Ectodermal cell (in vitro differentiated cells): ENCODE data around the gene SCD.

Experiments
- H3K27ac ChIP-seq: 2 replicates; pipeline ENCODE4 v1.7.0; 2013; ENCODE audit warnings: mild to moderate bottlenecking, low read depth, low read length; ENCODE audit not compliant: insufficient read depth, poor library complexity, severe bottlenecking
- H3K27me3 ChIP-seq: 2 replicates; pipeline ENCODE4 v1.7.0; 2013; ENCODE audit warnings: mild to moderate bottlenecking, low read length; ENCODE audit not compliant: insufficient read depth, control insufficient read depth, poor library complexity, severe bottlenecking
- H3K36me3 ChIP-seq: one replicate; pipeline ENCODE4 v1.7.0; 2013; ENCODE audit warnings: low read length; ENCODE audit not compliant: control insufficient read depth, insufficient read depth
- H3K4me1 ChIP-seq: one replicate; pipeline ENCODE4 v1.7.0; 2013; ENCODE audit warnings: low read length; ENCODE audit not compliant: control insufficient read depth, insufficient read depth
- H3K4me3 ChIP-seq: 2 replicates; pipeline ENCODE4 v1.7.0; 2013; ENCODE audit warnings: low read depth, low read length, control low read depth; ENCODE audit not compliant: insufficient read depth
- H3K9me3 ChIP-seq: 2 replicates; pipeline ENCODE4 v1.7.0; 2013; ENCODE audit warnings: mild to moderate bottlenecking, low read length, moderate library complexity; ENCODE audit not compliant: control insufficient read depth
- WGBS, 2 experiments: methylation state at CpG; one replicate each; pipeline ENCODE4 v1.1.7; 2013; ENCODE audit warnings: missing lambda C conversion rate in 2 of 2; 5-methylcytosine and 5-hydroxymethylcytosine counted together

The SCD gene

DNA sequence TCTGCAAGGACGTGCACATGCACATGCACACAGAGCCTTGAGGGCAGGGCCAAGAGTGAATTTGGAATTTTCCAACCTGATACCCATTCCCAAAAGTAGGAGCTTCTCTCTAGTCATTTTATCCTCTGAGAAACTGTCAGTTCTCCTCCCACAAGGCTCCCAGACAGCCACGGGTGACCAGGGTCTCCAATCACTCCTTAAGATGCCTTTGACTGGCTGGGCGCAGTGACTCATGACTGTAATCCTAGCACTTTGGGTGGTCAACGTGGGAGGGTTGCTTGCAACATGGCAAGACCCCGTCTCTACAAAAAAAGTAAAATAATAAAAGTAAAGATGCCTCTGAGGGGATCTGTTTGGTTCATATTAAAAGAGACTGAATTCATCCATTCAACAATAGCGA lies 13.2 kb downstream of the SCD start:
- Histone ChIP-seq H3K27ac (no peak overlapping the region), H3K4me3 (no peak overlapping the region), H3K36me3 (peaks cover 50% of the 10 kb centered on the region), H3K27me3 (no peaks in the 10 kb centered on the region), H3K9me3 (no peaks in the 10 kb centered on the region), H3K4me1 (no peaks in the 10 kb centered on the region)
- 90 to 93% methylated on average over 4 to 5 of the region's 6 CpGs for whole genome bisulfite sequencing, 2 experiments

DNA sequence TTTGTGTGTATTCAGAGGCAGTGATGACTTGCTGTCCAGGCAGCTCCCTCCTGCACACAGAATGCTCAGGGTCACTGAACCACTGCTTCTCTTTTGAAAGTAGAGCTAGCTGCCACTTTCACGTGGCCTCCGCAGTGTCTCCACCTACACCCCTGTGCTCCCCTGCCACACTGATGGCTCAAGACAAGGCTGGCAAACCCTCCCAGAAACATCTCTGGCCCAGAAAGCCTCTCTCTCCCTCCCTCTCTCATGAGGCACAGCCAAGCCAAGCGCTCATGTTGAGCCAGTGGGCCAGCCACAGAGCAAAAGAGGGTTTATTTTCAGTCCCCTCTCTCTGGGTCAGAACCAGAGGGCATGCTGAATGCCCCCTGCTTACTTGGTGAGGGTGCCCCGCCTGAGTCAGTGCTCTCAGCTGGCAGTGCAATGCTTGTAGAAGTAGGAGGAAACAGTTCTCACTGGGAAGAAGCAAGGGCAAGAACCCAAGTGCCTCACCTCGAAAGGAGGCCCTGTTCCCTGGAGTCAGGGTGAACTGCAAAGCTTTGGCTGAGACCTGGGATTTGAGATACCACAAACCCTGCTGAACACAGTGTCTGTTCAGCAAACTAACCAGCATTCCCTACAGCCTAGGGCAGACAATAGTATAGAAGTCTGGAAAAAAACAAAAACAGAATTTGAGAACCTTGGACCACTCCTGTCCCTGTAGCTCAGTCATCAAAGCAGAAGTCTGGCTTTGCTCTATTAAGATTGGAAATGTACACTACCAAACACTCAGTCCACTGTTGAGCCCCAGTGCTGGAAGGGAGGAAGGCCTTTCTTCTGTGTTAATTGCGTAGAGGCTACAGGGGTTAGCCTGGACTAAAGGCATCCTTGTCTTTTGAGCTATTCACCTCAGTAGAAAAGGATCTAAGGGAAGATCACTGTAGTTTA lies 15.8 kb downstream of the SCD start:
- Histone ChIP-seq H3K27ac (no peak overlapping the region), H3K9me3 (no peaks in the 10 kb centered on the region), H3K36me3 (peaks cover 32% of the 10 kb centered on the region), H3K4me3 (no peak overlapping the region), H3K27me3 (no peaks in the 10 kb centered on the region), H3K4me1 (no peaks in the 10 kb centered on the region)
- WGBS, 2 experiments: 91 to 93% methylated on average over 6 of the region's 6 CpGs

- H3K27ac ChIP-seq: no peak overlapping the region
- H3K4me3 ChIP-seq: no peak overlapping the region
- H3K36me3 ChIP-seq: peaks cover 28% of the 10 kb centered on the region
- WGBS, 2 experiments: 93 to 99% methylated on average over 3 of the region's 3 CpGs
- H3K9me3 ChIP-seq: no peaks in the 10 kb centered on the region
- no peaks in the 10 kb centered on the region for H3K27me3 ChIP-seq
- no peaks in the 10 kb centered on the region for H3K4me1 ChIP-seq
Observed at GRCh38 chr10:100364175-100364574, 17.1 kb downstream of the SCD start.

DNA sequence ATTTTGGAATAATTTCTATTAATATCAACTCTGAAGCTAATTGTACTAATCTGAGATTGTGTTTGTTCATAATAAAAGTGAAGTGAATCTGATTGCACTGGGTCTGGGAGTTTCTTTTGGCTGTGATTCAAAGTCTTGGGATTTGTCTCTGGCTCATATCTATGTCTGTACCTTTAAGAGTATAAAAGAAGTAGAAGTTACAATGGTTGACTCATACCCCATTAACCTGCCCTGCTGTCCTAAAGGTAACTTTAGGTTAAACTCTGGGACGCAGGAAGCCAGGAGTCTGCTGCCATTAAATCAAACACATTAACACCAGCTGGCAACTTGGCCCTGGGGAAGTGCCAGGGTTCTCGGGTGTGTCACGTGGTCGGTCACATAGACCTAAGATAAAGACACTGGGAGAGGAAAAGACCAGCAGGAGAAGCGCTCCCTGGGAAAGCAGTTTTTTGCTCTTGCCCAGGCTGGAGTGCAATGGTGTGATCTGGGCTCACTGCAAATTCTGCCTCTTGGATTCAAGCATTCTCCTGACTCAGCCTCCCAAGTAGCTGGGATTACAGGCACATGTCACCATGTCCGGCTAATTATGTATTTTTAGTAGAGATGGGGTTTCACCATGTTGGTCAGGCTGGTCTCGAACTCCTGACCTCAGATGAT lies 17.8 kb downstream of the SCD start:
- no peaks in the 10 kb centered on the region for H3K4me1 ChIP-seq
- H3K27me3 ChIP-seq: no peaks in the 10 kb centered on the region
- H3K4me3 ChIP-seq: no peak overlapping the region
- peaks cover 26% of the 10 kb centered on the region for H3K36me3 ChIP-seq
- H3K27ac ChIP-seq: no peak overlapping the region
- WGBS, 2 experiments: 73 to 74% methylated on average over 7 of the region's 7 CpGs
- no peaks in the 10 kb centered on the region for H3K9me3 ChIP-seq

GRCh38 chr10:100368721-100369120 lies 21.7 kb downstream of the SCD start:
- Histone ChIP-seq H3K4me3 (no peak overlapping the region), H3K27me3 (no peaks in the 10 kb centered on the region), H3K36me3 (no peaks in the 10 kb centered on the region), H3K9me3 (no peaks in the 10 kb centered on the region), H3K4me1 (peaks cover 26% of the 10 kb centered on the region), H3K27ac (no peak overlapping the region)

DNA sequence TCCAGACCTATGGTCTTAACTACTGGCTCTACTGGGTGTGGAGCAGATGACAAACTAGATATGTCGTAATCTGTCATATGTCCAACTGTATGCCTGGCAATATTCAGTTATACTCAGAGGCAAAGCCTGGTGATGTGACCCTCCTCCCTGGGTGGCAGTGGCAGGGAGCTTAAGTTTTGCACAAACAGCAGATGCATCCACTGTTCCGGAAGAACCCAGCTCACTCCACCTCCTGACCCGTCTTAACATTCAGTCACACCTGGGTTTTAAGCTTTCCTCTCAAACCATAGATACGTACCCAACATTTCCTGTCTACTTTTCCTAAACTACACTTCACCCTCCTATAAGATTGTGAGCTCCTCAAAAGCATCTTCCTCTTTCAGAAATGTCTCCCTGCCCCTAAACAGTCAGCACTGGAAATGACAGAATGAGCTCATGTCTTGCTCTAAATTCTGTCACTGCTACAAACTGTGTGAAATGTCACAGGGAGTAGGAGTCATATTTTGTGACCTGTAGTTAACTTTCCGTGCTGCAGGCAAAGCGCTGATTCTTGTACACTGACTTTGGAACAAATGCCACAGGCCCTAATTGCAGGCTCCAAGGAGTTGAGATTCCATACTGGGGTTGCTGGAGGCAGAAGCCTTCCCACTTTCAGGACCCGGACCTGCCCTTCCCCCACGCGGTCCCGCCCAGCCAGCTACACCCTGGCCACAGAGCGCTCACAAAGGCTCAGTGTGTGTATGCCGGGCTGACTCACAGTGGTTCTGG lies 23.9 kb downstream of the SCD start:
- H3K36me3 ChIP-seq: no peaks in the 10 kb centered on the region
- no peak overlapping the region for H3K4me3 ChIP-seq
- 35 to 38% methylated on average over 12 of the region's 12 CpGs for WGBS, 2 experiments
- no peaks in the 10 kb centered on the region for H3K9me3 ChIP-seq
- H3K27ac ChIP-seq: peak overlapping the region; percentile 54
- H3K27me3 ChIP-seq: no peaks in the 10 kb centered on the region
- peaks cover 35% of the 10 kb centered on the region for H3K4me1 ChIP-seq

DNA sequence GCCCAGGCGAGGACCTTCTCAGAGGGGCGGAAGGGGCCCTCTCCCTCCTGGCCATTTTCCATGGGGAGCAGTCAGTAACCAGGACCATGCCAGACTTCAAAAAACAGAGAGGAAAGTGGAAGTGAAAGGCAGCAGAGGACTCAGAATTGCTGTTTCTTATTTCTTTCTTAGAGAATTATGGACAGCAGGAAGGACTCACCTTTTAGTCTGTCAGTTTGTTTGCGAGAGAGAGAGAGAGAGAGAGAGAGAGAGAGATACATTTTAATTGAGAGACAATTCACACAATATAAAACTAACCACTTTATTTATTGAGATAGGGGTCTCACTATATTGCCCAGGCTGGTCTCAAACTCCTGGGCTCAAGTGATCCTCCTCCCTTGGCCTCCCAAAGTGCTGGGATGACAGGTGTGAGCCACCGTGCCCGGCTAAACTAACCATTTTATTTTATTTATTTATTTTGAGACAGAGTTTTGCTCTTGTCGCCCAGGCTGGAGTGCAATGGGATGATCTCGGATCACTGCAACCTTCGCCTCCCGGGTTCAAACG lies 24.5 kb downstream of the SCD start:
- Histone ChIP-seq H3K4me1 (peaks cover 35% of the 10 kb centered on the region), H3K27ac (peak overlapping the region; percentile 54), H3K4me3 (no peak overlapping the region), H3K27me3 (no peaks in the 10 kb centered on the region), H3K36me3 (no peaks in the 10 kb centered on the region), H3K9me3 (no peaks in the 10 kb centered on the region)
- WGBS, 2 experiments: 75 to 81% methylated on average over 9 to 10 of the region's 10 CpGs

DNA sequence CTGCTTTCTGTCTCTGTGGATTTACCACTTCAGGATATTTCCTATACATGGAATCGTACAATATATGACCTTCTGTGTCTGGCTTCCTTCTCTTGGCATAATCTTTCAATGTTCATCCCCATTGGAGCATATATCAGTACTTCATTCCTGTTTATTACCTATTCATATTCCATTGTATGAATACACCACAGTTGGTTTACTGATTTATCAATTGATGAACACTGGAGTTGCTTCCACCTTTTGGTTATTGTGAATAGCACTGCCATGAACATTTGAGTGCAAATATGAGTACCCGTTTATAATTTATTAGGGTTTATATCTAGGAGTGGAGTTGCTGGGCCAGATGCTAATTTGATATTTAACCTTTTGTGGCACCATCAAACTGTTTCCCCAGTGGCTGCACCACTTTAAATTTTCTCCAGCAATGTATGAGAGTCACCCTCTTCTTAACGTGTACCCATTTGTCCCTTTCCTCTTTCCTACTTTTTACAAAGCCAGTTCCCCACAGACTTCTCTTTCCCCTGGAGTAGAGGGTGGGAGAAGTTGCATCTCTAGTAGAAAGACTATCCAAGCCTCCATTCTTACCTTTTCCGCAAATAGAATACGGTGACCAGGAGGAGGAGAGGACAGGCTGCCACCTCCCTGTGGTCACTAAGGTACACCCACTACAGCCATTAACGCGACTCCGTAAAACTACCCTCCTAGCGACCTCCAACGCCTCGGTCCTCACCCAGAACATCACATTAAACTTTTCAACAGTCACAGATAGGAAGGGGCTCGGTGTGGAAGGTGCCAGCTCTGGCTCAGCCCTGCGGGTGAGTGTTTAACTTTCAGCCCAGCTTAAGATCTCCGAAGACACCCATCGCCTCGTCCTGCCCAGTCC lies 25.6 kb downstream of the SCD start:
- Histone ChIP-seq H3K4me3 (peak overlapping the region; percentile 37), H3K4me1 (peaks cover 35% of the 10 kb centered on the region), H3K27me3 (no peaks in the 10 kb centered on the region), H3K27ac (peak overlapping the region; percentile 75), H3K9me3 (no peaks in the 10 kb centered on the region), H3K36me3 (no peaks in the 10 kb centered on the region)
- 13 to 15% methylated on average over 16 of the region's 16 CpGs for WGBS, 2 experiments

DNA sequence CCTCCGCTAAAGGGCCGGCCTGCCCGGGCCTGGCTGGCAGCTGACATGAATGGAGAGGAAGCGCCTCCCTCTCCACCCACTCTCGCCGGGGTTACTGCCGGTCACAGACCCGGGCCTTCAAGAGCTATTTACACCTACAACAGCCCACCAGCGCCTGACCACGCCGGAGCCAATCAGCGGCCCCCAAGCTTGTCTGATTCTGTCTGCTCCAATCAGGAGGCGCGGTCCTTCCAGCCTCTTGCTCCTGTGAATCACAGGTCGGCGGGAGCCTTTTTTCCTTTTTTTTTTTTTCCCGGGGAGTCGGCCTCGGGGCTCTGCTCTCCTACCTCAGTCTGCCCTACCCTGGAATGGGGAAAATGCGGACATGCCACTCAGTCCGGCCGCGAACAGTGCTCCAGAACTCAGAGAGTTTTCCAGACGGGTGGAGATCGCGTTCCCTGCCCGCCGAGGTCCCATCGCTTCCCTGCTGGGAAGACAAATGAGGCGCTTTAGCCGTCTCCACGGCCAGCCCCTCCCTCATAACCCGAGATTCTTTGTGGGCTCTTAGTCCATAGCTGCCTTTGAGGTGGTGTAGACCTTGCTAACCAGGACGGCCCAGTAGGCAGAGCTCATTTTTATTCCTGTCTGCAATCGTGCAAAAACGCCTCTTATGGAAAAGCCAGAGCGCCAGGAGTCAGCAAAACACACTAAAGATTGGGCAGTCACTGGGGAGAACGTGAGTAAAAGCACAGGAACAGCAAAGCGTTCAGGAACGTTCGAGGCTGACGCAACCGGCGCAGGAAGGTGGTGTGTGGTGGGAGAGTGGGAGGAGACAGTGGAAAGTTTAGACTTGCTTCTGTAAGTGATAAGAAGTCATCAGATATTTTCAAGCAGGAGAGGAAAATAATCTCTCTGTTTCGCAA lies 26.5 kb downstream of the SCD start:
- H3K9me3 ChIP-seq: no peaks in the 10 kb centered on the region
- no peaks in the 10 kb centered on the region for H3K36me3 ChIP-seq
- peak overlapping the region; percentile 47 for H3K4me3 ChIP-seq
- peaks cover 35% of the 10 kb centered on the region for H3K4me1 ChIP-seq
- H3K27ac ChIP-seq: peak overlapping the region; percentile 96
- WGBS, 2 experiments: 0% methylated on average over 45 of the region's 45 CpGs
- H3K27me3 ChIP-seq: no peaks in the 10 kb centered on the region
